HTERT RPE-1 (cell line): Measurements from ENCODE around the gene BTBD2.
"Not testable (repeated sequence)": the region's sequence is repeated elsewhere in the genome, so short reads cannot be mapped to it uniquely, and the experiment has no call there.

Source experiments
- in situ Hi-C: fragments of 300-500 bp; cut with MboI; formaldehyde crosslinking; loops from 4 replicates; pipeline ENCODE4 v1.14.3; 2020; ENCODE audit warnings: low sequenced_read_pairs

Gene BTBD2

DNA sequence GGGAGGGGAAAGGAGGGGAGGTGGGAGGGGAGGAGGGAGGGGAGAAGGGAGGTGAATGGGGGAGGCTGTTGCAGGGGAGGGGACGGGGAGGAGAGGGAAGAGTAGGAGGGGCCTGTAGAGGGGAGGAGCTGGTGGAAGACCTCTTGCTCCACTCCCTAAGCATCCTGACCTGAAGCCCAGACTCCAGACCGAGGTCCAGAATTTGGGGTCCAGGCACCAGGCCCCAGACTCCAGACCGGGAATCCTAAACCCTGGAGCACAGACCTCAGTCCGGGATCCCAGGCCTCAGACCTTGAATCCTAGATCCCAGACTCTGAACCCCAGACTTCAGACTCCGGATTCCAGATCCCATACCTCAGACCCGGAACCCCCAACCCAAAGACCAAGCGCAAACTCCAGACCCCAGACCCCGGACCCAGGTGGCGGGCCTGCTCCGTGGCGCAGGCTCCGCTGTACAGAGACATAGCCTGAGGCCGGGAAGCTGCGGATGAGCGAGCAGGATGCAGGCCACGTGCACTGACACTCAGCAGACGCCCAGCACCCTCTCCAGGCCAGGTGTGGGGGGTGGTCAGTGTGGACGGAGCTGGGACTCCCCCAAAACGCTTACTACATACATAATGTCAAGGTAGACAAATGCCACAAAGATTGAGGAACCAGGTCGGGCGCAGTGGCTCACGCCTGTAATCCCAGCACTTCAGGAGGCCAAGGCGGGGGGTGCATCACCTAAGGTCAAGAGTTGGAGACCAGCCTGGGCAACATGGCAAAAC lies 710 bp upstream of the BTBD2 start:
- in situ Hi-C loops: no loop called here

GRCh38 chr19:2014731-2015607 lies 545 bp downstream of the BTBD2 start:
- in situ Hi-C loops: no loop called here

- in situ Hi-C loops: no loop called here
Measured at GRCh38 chr19:2014131-2014571, 1.4 kb downstream of the BTBD2 start.

- in situ Hi-C loops: no loop called here
Measured at GRCh38 chr19:2013683-2013961, 1.9 kb downstream of the BTBD2 start.

GRCh38 chr19:2012941-2013682 lies 2.4 kb downstream of the BTBD2 start:
- in situ Hi-C loops: no loop called here

DNA sequence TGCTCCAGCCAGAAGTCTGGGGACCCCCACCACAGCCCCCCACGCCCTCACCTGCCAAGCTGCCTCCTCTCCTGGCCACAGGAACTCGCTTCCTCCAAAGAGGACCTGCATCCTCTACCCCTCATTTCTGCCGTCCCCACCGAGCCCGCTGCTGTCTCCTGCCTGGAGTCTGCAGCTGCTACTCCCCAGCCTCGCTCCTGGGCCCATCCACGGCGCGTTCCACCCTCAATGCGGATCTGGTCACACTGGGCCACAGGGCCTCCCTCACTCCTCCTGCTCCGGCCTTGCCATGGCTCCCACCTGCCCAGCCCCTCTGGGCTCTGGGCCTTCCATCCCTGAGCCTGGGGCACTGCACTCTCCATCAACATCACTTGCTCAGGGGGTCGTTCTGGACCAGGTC lies 4.3 kb downstream of the BTBD2 start:
- in situ Hi-C loops: no loop called here

GRCh38 chr19:2010135-2010668 lies 5.3 kb downstream of the BTBD2 start:
- in situ Hi-C loops: no loop called here

- in situ Hi-C loops: no loop called here
Measured at GRCh38 chr19:2003874-2004273, 11.6 kb downstream of the BTBD2 start.

DNA sequence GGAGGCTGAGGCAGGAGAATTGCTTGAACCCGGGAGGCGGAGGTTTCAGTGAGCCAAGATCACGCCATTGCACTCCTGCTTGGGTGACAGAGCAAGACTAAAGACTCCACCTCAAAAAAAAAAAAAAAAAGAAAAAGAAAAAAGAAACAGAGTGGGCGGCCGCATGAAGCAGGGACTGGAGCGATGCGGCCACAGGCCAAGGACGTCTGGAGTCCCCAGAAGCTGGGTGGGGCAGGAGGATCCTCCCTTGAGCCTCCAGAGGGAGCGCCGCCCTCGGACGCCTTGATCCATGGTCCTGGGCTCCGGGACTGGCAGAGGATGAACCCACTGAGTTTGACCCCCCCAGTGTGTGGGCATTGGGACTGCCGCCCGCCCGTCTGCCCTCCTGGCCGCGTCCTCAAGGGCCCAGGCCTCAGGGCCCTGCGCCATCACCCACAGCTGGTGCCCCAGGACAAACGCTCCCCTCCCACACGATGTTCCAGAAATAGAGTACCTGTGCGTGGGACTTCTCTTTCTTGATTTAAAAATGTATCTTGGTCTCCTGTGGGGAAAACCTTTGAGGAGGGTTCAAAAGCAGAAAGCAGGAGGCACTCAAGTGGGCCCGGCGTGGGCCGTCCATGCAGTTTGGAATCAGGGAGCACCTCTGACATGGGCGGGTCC lies 15.5 kb downstream of the BTBD2 start:
- in situ Hi-C loops: no loop called here

DNA sequence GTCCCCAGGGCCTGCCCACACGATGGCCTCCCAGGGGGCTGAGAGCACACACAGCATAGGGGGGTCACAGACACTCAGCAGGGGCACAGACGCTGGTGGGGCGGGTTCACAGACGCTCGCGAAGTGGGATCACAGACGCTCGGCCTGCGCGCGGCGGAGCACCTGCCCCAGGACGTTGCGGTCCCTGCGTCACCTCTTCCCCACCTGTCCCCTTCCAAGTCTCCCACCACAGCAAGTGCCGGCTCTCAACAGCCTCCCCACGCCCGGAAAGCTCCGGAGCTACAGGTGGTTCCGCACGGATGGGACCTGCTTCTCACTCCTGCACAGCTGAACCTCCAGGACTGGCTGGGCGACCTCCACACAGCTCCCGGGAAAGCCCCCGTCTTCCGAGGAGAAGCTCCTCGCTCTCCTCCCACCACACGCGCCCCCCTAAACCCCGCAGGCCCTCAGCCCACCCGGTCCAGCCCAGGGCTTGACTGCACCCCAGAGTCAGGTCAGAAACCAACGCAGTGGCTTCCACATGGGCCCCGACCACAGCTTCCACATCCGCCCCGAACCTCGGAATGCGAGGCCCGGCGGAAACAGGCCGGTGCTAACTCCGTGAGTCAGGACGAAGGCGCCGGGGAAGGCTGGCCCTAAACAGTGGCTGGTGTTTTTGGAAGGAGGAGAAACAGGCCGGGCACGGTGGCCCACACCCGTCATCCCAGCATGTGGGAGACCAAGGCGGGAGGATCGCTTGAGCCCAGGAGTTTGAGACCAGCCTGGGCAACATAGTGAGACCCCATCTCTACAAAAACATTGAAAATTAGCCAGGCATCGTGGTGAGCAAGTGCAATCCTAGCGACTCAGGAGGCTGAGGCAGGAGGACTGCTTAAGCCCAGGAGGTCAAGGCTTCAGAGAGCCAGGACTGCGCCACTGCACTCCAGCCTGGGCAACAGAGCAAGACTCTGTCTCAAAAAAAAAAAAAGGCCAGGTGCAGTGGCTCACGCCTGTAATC lies 16.5 kb downstream of the BTBD2 start:
- in situ Hi-C loops: no loop called here

DNA sequence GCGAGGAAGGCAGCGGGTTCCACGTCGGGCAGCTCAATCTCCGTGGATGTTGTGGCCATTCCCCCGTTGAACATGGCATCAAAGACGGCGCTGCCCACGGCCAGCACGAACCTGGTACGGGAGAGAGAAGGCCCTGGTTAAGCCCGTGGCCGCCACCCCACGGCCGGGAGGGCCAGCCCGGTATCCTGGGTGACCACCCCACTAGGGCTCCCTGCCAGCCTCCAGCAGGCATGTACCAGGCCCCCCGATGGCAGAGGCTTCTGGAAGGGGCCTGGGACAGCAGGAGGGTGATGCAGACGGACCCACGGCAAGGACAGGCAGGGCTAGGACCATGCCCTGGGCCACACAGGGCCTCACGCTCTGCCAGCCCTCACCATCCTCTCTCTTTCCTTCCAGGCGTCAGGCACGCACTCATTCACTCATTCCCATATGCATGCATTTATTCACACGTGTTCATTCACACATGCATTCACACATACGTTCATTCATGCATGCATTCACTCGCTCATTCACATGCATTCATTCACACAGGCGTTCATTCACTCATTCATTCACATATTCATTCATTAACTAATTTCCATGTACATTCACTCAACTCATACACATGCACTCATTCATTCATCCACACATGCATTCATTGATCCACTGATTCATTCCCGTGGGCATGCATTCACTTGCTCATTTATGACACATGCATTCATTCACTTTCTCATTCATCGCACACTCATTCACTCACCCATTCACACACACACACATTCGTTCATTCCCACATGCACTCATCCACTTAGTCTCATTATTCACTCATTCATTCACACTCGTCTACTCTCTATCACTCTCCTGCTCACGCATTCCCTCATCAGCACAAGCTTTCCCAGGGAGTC lies 17.9 kb downstream of the BTBD2 start:
- in situ Hi-C loops: no loop called here

GRCh38 chr19:1992759-1993260 lies 22.7 kb downstream of the BTBD2 start:
- in situ Hi-C loops: no loop called here

GRCh38 chr19:1991018-1991913 lies 24.2 kb downstream of the BTBD2 start:
- in situ Hi-C loops: no loop called here

- in situ Hi-C loops: no loop called here
Measured at GRCh38 chr19:1990230-1991017, 25.1 kb downstream of the BTBD2 start.

GRCh38 chr19:1989513-1990229 lies 25.8 kb downstream of the BTBD2 start:
- in situ Hi-C loops: no loop called here

DNA sequence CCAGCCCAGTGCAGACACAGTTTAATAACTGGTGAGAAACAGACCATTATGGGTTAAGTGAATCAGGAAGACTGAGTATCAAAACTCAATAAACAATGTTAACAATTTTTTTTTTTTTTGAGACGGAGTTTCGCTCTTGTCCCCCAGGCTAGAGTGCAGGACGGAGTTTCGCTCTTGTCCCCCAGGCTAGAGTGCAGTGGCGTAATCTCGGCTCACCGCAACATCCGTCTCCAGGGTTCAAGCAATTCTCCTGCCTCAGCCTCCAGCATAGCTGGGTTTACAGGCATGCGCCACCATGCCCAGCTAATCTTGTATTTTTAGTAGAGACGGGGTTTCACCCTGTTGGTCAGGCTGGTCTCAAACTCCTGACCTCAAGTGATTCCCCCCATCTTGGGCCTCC lies 27.1 kb downstream of the BTBD2 start:
- in situ Hi-C loops: not testable (repeated sequence)
